Measurements from ENCODE around the gene OR51E1. TPM values are rescaled to one million over a fixed set of nuclear protein-coding genes. Genes with fewer than 3 reads are reported as not detected.

The OR51E1 gene
- total RNA-seq, 1 donor from 2014 or later: not detected

DNA sequence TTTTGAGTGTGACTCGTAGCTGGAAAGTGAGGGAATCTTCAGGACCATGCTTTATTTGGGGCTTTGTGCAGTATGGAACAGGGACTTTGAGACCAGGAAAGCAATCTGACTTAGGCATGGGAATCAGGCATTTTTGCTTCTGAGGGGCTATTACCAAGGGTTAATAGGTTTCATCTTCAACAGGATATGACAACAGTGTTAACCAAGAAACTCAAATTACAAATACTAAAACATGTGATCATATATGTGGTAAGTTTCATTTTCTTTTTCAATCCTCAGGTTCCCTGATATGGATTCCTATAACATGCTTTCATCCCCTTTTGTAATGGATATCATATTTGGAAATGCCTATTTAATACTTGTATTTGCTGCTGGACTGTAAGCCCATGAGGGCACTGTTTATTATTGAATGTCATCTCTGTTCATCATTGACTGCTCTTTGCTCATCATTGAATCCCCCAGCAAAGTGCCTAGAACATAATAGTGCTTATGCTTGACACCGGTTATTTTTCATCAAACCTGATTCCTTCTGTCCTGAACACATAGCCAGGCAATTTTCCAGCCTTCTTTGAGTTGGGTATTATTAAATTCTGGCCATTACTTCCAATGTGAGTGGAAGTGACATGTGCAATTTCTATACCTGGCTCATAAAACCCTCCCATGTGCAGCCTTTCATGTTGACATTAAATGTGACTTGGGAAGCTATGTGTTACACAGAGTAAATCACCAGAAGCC lies 11.0 kb downstream of the OR51E1 start:
- peaks cover 13% of the 10 kb centered on the region for H3K27me3 Mint-ChIP-seq (ENCODE audit: low read depth)
- no peaks in the 10 kb centered on the region for H3K36me3 Mint-ChIP-seq
- H3K27ac Mint-ChIP-seq: no peak overlapping the region
- peaks cover 10% of the 10 kb centered on the region for H3K4me1 Mint-ChIP-seq
- no peaks in the 10 kb centered on the region for H3K9me3 Mint-ChIP-seq
- TF ChIP-seq, protein P1, sequence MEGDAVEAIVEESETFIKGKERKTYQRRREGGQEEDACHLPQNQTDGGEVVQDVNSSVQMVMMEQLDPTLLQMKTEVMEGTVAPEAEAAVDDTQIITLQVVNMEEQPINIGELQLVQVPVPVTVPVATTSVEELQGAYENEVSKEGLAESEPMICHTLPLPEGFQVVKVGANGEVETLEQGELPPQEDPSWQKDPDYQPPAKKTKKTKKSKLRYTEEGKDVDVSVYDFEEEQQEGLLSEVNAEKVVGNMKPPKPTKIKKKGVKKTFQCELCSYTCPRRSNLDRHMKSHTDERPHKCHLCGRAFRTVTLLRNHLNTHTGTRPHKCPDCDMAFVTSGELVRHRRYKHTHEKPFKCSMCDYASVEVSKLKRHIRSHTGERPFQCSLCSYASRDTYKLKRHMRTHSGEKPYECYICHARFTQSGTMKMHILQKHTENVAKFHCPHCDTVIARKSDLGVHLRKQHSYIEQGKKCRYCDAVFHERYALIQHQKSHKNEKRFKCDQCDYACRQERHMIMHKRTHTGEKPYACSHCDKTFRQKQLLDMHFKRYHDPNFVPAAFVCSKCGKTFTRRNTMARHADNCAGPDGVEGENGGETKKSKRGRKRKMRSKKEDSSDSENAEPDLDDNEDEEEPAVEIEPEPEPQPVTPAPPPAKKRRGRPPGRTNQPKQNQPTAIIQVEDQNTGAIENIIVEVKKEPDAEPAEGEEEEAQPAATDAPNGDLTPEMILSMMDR (IDR thresholded peaks at IDR 0.05; ENCODE audit: unreplicated experiment): no peak
- no peak for DNase-seq (ENCODE audit: low spot score in 2 of 2, unreplicated experiment in 2 of 2)
- H3K4me3 Mint-ChIP-seq: no peak overlapping the region

DNA sequence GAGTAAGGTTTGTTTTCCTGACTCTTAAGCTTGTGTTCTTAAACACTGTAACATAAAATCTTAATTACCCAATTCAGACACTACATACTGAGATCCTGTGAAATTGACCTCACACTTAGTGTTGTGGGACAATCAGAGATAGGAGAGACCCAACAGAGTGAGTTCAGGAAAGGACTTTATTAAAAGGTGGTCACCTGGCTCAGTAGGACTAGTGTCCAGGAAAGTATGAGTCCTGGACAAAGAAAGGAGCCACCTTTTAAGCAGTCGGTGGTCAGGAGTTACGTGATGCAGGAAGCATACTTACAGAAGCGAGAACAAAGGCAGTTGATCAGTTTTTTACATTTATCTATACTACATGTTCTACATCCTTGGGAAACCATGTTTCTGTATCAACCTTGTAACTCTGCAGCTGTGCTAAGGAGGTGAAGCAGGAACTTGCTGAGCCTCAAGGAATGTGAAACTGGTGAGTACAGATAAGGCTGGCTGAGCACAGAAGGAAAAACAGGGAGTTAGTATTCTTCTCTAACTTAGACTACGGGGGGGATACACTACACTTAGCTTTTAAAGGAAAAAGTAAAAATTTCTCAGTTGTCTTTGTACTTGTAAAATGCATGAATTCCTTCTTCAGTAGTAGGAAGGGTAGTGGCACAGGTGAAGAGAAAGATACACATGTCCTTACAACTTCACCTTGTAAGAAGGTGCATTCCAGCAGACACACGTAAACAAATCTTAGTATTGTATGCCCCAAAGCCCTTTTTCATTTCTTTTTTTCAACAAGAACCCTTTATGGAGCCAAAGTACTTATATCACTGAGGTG lies 15.1 kb downstream of the OR51E1 start:
- Mint-ChIP-seq H3K4me3 (no peak overlapping the region), H3K27ac (peak overlapping the region; percentile 88), H3K27me3 (ENCODE audit: low read depth) (peaks cover 4% of the 10 kb centered on the region), H3K4me1 (peaks cover 10% of the 10 kb centered on the region), H3K36me3 (no peaks in the 10 kb centered on the region), H3K9me3 (no peaks in the 10 kb centered on the region)
- TF ChIP-seq, protein P1 (IDR thresholded peaks at IDR 0.05; ENCODE audit: unreplicated experiment): no peak
- DNase-seq (ENCODE audit: low spot score in 2 of 2, unreplicated experiment in 2 of 2): no peak

DNA sequence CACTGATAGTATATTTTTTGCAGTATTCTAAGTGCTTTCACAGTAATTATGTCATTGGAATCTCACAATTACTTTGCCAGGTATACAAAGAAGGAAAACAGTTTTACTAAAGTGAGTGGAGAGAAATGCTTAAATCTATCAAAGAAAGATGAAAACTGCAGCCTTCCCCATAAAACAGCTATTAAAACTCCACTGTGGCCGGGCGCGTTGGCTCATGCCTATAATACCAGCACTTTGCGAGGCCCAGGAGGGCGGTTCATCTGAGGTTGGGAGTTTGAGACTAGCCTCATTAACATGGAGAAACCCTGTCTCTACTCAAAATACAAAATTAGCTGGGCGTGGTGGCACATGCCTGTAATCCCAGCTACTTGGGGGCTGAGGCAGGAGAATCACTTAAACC lies 19.1 kb downstream of the OR51E1 start:
- Mint-ChIP-seq H3K9me3 (no peaks in the 10 kb centered on the region), H3K36me3 (no peaks in the 10 kb centered on the region), H3K4me3 (no peak overlapping the region), H3K27me3 (ENCODE audit: low read depth) (peaks cover 5% of the 10 kb centered on the region), H3K27ac (no peak overlapping the region), H3K4me1 (peaks cover 12% of the 10 kb centered on the region)
- TF ChIP-seq, protein P1 (IDR thresholded peaks at IDR 0.05; ENCODE audit: unreplicated experiment): no peak
- no peak for DNase-seq (ENCODE audit: low spot score in 2 of 2, unreplicated experiment in 2 of 2)

DNA sequence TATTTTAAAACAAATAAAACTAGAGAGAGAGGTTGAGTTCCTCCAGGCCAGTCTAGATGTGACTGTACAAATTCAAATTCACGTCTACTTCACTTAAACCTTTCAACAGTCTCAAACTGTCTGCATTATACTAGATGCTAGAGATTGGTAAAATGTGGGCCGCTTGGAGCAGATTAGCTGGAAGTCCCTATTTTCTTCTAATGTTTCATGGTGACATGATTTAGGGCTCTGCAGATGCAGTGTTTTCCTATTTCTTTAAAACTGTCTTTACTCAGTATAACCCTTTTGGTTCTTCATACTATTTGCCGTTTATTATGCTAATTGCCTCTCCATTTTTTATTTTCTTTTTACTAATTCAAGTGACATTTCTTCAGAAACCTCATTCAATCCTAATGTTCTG lies 20.4 kb downstream of the OR51E1 start:
- no peaks in the 10 kb centered on the region for H3K36me3 Mint-ChIP-seq

GRCh38 chr11:4664786-4665185 lies 21.0 kb downstream of the OR51E1 start:
- H3K27ac Mint-ChIP-seq: no peak overlapping the region
- H3K27me3 Mint-ChIP-seq (ENCODE audit: low read depth): peaks cover 5% of the 10 kb centered on the region
- DNase-seq (ENCODE audit: low spot score in 2 of 2, unreplicated experiment in 2 of 2): no peak
- TF ChIP-seq, protein P1 (IDR thresholded peaks at IDR 0.05; ENCODE audit: unreplicated experiment): no peak
- H3K36me3 Mint-ChIP-seq: no peaks in the 10 kb centered on the region
- H3K4me1 Mint-ChIP-seq: peaks cover 2% of the 10 kb centered on the region
- H3K4me3 Mint-ChIP-seq: no peak overlapping the region
- no peaks in the 10 kb centered on the region for H3K9me3 Mint-ChIP-seq

More for the DNA sequence above, 20.4 kb downstream of the OR51E1 start:
- no peaks in the 10 kb centered on the region for H3K9me3 Mint-ChIP-seq
- H3K27me3 Mint-ChIP-seq (ENCODE audit: low read depth): peaks cover 5% of the 10 kb centered on the region
- H3K27ac Mint-ChIP-seq: no peak overlapping the region
- TF ChIP-seq, protein P1 (IDR thresholded peaks at IDR 0.05; ENCODE audit: unreplicated experiment): no peak
- H3K4me1 Mint-ChIP-seq: peaks cover 3% of the 10 kb centered on the region
- no peak for DNase-seq (ENCODE audit: low spot score in 2 of 2, unreplicated experiment in 2 of 2)
- no peak overlapping the region for H3K4me3 Mint-ChIP-seq
